Activated T-cell treated with anti-CD3 and anti-CD28 coated beads for 48 hours (primary cell): ENCODE measurements around the gene OTUB1.
"Not testable (repeated sequence)": the region's sequence is repeated elsewhere in the genome, so short reads cannot be mapped to it uniquely, and the experiment has no call there.

Experiments
- DNase-seq: peaks from one replicate; pipeline ENCODE4 v3.0.0-alpha.2; 2020; ENCODE audit warnings: low read depth

OTUB1 gene

GRCh38 chr11:64047373-64047772 lies 61.1 kb downstream of the OTUB1 start:
- not testable (repeated sequence) for DNase-seq
